Calu3 (cell line): Measurements from ENCODE around the gene SIAH3. TPM values are rescaled to one million over a fixed set of nuclear protein-coding genes. Genes with fewer than 3 reads are reported as not detected.

Experiments
- BruUV-seq: library from RNA; stranded (reverse); fragments of 400-500 nt; replicated peaks from 2 replicates; lab custom pipeline; 2021; lab: Mats Ljungman, UMichigan
- CTCF ChIA-PET: fragments of 300-600 bp; sonication (Branson Sonifier 250); formaldehyde crosslinking; loops from one replicate; lab custom pipeline; 2022; ENCODE audit warnings: antibody characterized with exemption; lab: Charles Lee
- DNase-seq: peaks from one replicate; pipeline ENCODE4 v3.0.0; 2022
- H3K27ac Mint-ChIP-seq: one replicate; pipeline ENCODE4 v1.8.0; 2022; ENCODE audit warnings: mixed read lengths; ENCODE audit not compliant: unreplicated experiment
- H3K27me3 Mint-ChIP-seq: one replicate; pipeline ENCODE4 v1.8.0; 2022; ENCODE audit warnings: mixed read lengths; ENCODE audit not compliant: unreplicated experiment
- H3K36me3 Mint-ChIP-seq: one replicate; pipeline ENCODE4 v1.8.0; 2022; ENCODE audit warnings: mild to moderate bottlenecking, moderate library complexity, mixed read lengths; ENCODE audit not compliant: insufficient read depth, unreplicated experiment
- H3K4me1 Mint-ChIP-seq: one replicate; pipeline ENCODE4 v1.8.0; 2022; ENCODE audit warnings: mild to moderate bottlenecking, low read depth, mixed read lengths; ENCODE audit not compliant: unreplicated experiment
- H3K4me3 Mint-ChIP-seq: one replicate; pipeline ENCODE4 v1.8.0; 2022; ENCODE audit warnings: mild to moderate bottlenecking, low read depth, moderate library complexity, mixed read lengths; ENCODE audit not compliant: unreplicated experiment
- H3K9me3 Mint-ChIP-seq: one replicate; pipeline ENCODE4 v1.8.0; 2022; ENCODE audit warnings: low read depth, mixed read lengths; ENCODE audit not compliant: unreplicated experiment
- CTCF ChIP-seq: fragments of 200-600 bp; IDR thresholded peaks from one replicate; pipeline ENCODE4 v1.8.0; 2022; ENCODE audit warnings: antibody characterized with exemption; ENCODE audit not compliant: unreplicated experiment
- intact Hi-C: fragments of 100-400 bp; cut with micrococcal nuclease; formaldehyde crosslinking; loops from one replicate; pipeline ENCODE4 v1.10.0; 2022; ENCODE audit not compliant: unreplicated experiment
- total RNA-seq: library from RNA; stranded (reverse); gene quantifications from 2 replicates; pipeline ENCODE4 v1.2.3, GENCODE V29; 2022

Gene SIAH3
- total RNA-seq, 1 experiment from 2014 or later, result not detected

GRCh38 chr13:45788011-45788410 lies 63.5 kb downstream of the SIAH3 start:
- BruUV-seq, result no TSS peak
- CTCF ChIA-PET, result no interaction called here

GRCh38 chr13:45787346-45787745 lies 64.2 kb downstream of the SIAH3 start:
- H3K27me3 Mint-ChIP-seq, result peaks cover 74% of the 10 kb centered on the region
- CTCF ChIA-PET, result no interaction called here
- intact Hi-C loops, result no loop called here
- H3K27ac Mint-ChIP-seq, result no peak overlapping the region
- no peak for TF ChIP-seq CTCF
- DNase-seq, result no peak
- no peak overlapping the region for H3K4me3 Mint-ChIP-seq
- H3K9me3 Mint-ChIP-seq, result no peaks in the 10 kb centered on the region
- H3K36me3 Mint-ChIP-seq, result no peaks in the 10 kb centered on the region
- H3K4me1 Mint-ChIP-seq, result no peaks in the 10 kb centered on the region
- BruUV-seq, result no TSS peak

More at GRCh38 chr13:45788011-45788410, 63.5 kb downstream of the SIAH3 start:
- H3K27ac Mint-ChIP-seq, result no peak overlapping the region
- TF ChIP-seq CTCF, result no peak
- H3K4me3 Mint-ChIP-seq, result no peak overlapping the region
- no peaks in the 10 kb centered on the region for H3K36me3 Mint-ChIP-seq
- no peak for DNase-seq
- H3K9me3 Mint-ChIP-seq, result no peaks in the 10 kb centered on the region
- H3K27me3 Mint-ChIP-seq, result peaks cover 75% of the 10 kb centered on the region
- intact Hi-C loops, result no loop called here
- no peaks in the 10 kb centered on the region for H3K4me1 Mint-ChIP-seq

DNA sequence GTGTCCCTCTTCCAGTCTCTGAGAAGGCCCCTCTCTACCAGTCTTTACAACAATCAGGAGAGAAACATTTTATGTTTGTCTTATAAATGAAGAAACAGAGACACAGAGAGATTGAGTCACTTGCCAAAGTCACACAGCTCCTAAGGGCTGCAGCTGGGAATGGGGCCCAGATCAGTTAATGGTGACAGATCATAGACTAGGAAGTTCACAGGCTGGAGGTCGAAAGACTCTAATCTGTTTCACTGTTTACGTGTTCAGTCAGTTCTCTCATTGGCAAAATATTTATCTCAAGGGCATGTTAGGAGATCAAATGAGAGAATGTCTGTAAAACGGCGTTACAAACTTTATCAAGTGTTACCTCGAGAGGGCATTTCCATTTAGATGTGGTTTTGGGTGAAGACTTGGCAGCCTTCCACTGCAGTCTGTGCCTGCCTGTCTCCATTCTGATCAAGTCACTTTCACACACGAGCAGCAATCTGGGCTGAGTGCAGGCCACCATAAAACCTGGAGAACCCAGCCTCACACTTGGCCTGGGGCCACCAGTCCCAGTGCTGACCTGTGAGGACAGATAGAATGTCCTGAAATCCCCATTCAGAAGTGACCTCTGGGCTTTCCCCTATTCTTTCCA lies 65.1 kb downstream of the SIAH3 start:
- TF ChIP-seq CTCF, result no peak
- peaks cover 74% of the 10 kb centered on the region for H3K27me3 Mint-ChIP-seq
- H3K36me3 Mint-ChIP-seq, result no peaks in the 10 kb centered on the region
- no peaks in the 10 kb centered on the region for H3K4me1 Mint-ChIP-seq
- H3K4me3 Mint-ChIP-seq, result no peak overlapping the region
- no peak for DNase-seq
- intact Hi-C loops, result no loop called here
- no TSS peak for BruUV-seq
- H3K27ac Mint-ChIP-seq, result no peak overlapping the region
- CTCF ChIA-PET, result no interaction called here
- no peaks in the 10 kb centered on the region for H3K9me3 Mint-ChIP-seq

DNA sequence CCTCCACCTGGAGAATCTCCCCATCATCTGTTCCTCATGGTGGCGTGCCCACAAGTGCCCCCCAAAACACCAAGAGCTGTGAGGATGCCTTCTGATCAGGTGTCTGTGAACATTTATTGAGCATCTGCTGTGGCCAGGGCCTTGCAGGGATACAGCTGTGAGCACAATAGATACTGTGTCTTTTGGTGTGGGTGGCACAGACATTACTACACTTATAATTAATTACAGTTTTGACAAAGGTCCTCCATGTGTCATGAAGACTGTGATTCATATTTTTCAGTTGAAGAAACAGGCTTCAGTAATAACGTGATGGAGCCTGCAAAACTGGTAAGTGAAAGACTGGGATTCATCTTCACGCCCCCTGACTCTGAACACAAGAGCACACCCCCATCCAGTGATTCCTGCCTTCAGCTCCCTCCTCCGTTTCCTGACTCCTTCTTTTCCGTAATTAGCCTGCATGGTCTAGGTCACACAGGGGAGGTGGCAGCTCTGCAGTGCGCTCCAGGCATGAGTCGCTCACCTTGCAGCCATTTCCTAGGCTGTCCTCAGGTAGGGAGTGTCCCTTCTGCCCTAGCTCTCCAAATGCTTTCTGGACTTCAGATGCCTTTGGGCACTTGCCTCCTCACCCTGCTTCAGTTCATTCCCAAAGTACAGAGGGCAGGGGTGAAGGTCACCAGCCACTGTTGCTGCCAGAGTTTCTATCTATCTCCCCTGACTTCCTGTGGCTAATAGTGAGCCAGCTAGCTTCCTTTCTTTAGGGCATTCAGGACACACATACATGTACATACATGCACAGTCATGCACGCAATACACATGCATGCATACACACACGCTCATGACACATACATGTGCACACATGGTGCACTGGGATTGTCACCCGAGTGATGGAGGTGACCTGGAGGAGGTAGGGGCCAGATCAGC lies 66.5 kb downstream of the SIAH3 start:
- DNase-seq, result no peak
- no peaks in the 10 kb centered on the region for H3K4me1 Mint-ChIP-seq
- peaks cover 76% of the 10 kb centered on the region for H3K27me3 Mint-ChIP-seq
- H3K27ac Mint-ChIP-seq, result no peak overlapping the region
- H3K4me3 Mint-ChIP-seq, result no peak overlapping the region
- BruUV-seq, result no TSS peak
- no peaks in the 10 kb centered on the region for H3K9me3 Mint-ChIP-seq
- intact Hi-C loops, result no loop called here
- no peaks in the 10 kb centered on the region for H3K36me3 Mint-ChIP-seq
- no peak for TF ChIP-seq CTCF
- CTCF ChIA-PET, result no interaction called here
